Measurements from ENCODE around the gene EIF2D. TPM values are rescaled to one million over a fixed set of nuclear protein-coding genes. Genes with fewer than 3 reads are reported as not detected.

Gene EIF2D
- total and polyA plus RNA-seq, 9 of the 15 experiments (the other 6 are each of a cell fraction or from before 2014, with no cell fraction given): 81.1 to 138 (median 93.9) TPM

DNA sequence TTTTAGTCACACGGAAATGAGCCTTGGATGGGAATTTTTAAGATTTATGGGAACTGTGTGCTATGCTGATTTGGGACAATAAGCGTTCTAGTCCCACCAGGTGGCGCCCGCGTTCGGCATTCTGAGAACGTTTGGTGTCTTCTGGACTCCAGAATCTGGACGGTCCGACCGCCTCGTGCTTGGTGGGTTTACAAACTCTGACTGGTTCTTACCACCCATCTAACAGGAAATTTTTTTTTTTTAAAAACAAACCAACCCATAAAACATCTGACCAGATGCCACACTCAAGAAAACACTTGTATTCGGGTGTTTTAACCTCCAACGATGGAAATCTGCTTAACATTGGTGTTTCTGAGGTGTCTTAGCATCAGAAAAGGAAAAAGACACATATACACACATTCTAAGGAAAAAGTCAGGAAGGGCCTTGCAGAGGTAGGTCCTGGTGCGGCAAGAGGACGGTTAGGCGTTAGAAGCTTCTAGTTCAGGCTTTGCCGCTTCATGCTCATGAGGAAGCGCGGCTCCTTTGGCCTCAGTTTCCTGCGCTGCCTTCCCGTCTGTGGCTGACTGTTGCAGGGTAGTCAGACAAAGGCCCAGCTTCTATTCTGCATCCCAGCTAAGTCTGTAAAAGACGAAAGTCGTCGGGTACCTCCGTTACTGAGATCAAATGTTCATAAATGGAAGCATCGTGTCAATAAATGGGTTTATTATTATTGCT lies 22.3 kb upstream of the EIF2D start (continued):
- TF ChIP-seq, protein P1, sequence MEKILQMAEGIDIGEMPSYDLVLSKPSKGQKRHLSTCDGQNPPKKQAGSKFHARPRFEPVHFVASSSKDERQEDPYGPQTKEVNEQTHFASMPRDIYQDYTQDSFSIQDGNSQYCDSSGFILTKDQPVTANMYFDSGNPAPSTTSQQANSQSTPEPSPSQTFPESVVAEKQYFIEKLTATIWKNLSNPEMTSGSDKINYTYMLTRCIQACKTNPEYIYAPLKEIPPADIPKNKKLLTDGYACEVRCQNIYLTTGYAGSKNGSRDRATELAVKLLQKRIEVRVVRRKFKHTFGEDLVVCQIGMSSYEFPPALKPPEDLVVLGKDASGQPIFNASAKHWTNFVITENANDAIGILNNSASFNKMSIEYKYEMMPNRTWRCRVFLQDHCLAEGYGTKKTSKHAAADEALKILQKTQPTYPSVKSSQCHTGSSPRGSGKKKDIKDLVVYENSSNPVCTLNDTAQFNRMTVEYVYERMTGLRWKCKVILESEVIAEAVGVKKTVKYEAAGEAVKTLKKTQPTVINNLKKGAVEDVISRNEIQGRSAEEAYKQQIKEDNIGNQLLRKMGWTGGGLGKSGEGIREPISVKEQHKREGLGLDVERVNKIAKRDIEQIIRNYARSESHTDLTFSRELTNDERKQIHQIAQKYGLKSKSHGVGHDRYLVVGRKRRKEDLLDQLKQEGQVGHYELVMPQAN (IDR thresholded peaks at IDR 0.05; ENCODE audit: borderline replicate concordance): no peak
- TF ChIP-seq, protein P2, sequence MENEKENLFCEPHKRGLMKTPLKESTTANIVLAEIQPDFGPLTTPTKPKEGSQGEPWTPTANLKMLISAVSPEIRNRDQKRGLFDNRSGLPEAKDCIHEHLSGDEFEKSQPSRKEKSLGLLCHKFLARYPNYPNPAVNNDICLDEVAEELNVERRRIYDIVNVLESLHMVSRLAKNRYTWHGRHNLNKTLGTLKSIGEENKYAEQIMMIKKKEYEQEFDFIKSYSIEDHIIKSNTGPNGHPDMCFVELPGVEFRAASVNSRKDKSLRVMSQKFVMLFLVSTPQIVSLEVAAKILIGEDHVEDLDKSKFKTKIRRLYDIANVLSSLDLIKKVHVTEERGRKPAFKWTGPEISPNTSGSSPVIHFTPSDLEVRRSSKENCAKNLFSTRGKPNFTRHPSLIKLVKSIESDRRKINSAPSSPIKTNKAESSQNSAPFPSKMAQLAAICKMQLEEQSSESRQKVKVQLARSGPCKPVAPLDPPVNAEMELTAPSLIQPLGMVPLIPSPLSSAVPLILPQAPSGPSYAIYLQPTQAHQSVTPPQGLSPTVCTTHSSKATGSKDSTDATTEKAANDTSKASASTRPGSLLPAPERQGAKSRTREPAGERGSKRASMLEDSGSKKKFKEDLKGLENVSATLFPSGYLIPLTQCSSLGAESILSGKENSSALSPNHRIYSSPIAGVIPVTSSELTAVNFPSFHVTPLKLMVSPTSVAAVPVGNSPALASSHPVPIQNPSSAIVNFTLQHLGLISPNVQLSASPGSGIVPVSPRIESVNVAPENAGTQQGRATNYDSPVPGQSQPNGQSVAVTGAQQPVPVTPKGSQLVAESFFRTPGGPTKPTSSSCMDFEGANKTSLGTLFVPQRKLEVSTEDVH (IDR thresholded peaks at IDR 0.05; ENCODE audit: low read depth, partially characterized antibody): no peak
- no peak for TF ChIP-seq ZNF24 (IDR thresholded peaks at IDR 0.05)
- TF ChIP-seq ZNF165 (CRISPR knock-in tag; IDR thresholded peaks at IDR 0.05; ENCODE audit: borderline replicate concordance): no peak
- TF ChIP-seq BRD9 (IDR thresholded peaks at IDR 0.05; ENCODE audit: low read depth, partially characterized antibody): peak; percentile 36
- no peak for TF ChIP-seq SOX6 (IDR thresholded peaks at IDR 0.05)
- TF ChIP-seq GABPB1 (CRISPR knock-in tag; IDR thresholded peaks at IDR 0.05): no peak
- 0 out of 2 replicates have a peak, but pooled peaks have one; percentile 17 for TF ChIP-seq MTA1 (IDR thresholded peaks at IDR 0.05; ENCODE audit: borderline replicate concordance)
